HS-5 (cell line): Measurements from ENCODE around the gene RASL11A.
"Not testable (repeated sequence)": the region's sequence is repeated elsewhere in the genome, so short reads cannot be mapped to it uniquely, and the experiment has no call there.

Experiments used
- DNase-seq: peaks from one replicate; pipeline ENCODE4 v3.0.0-alpha.2; 2012; ENCODE audit warnings: low read depth

RASL11A gene

DNA sequence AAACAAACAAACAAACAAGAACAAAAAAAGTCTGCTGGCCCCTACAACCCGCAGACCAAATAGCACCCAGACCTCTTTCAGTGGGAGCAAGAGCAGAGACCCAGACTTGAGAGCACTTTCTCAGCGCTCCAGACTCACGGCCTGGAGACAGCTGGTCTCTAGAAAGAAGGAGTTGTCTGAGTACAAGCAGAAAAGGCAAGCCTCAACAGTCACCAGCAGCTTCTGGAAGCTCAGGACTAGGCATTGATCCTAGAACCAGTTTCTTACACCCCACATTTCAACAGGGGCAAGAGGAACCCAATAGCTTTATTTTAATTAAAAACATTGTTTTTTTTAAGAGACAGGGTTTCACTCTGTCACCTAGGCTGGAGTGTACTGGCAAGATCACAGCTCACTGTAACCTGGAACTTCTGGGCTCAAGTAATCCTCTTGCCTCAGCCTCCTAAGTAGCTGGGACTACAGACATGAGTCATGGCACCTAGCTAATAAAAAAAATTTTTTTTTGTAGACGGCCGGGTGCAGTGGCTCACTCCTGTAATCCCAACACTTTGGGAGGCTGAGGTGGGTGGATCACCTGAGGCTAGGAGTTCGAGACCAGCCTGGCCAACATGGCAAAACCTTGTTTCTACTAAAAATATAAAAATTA lies 30.4 kb downstream of the RASL11A start:
- no peak for DNase-seq

DNA sequence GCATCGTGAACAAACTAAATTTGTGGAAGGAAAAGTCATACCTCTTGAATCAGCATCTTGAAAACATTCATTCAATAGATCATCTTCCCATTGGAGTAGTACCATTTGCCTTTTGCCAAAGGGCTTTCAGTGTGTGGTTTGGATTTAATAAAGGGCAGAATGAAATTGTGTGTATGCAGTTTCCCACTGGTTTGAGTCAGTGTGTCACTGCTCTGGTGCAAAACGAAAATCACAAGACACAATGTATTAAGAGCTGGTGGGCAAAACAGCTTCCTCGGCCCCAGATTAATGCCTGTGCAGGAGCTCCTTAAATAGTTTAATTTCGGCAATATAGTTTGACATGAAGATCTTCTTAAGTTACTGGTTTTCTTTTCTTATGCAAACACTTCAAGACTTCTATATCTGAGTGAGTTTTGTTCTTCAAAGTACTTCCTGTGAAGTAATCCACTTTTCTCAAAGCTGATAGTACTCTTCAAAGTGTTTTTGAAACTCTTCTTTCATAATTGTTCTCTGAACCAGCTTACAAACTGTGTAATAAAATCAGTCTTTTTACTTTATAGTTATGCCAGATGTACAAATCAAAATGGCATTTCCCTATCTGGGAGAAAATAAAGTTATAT lies 32.1 kb downstream of the RASL11A start:
- no peak for DNase-seq

DNA sequence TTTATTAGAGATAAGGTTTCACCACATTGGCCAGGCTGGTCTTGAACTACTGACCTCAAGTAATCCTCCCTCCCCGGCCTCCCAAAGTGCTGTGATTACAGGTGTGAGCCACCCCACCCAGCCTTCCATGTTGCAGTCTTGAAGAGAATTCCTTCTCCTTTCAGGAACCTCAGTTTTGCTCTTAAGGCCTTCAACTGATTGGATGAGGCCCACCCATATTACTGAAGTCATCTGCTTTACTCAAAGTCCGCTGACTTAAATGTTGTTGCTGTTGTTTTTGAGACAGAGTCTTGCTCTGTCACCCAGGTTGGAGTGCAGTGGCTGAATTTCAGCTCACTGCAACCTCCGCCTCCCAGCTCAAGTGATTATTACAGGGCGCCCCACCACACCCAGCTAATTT lies 33.5 kb downstream of the RASL11A start:
- DNase-seq, result no peak

DNA sequence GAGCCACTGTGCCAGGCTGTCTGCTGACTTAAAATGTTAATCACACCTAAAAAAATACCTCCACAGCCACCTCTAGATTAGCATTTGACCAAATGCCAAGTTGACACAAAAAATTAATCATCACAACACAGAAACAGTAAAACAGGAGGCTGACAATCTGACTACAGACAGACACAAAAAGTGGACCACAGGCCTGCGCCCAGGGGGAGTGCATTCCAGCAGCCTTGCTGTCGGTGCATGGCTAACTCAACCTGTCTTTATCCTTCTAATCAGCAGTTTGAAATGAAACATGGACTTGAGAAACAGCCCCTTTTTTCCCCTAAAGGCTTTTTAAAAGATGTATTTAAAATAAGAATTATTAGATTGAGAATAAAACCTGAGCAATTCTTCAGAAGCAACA lies 34.0 kb downstream of the RASL11A start:
- no peak for DNase-seq

DNA sequence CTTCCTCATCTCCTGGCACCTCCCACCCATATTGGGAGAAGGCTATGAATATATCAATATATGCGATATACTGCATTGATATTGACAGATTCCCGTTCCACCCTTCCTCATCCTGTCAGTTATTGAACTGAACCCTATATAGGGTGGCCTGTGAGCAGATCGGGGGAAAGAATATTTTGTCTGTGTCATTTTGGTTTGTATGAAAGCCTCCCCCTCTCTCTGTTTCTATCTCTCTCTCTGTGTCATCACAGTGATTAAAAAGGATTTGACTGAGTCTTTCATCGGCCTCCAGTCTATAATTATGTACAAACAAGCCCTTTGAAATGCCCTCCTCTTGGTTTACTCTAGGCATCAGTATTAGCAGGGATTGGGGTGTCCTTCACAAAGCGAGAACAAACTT lies 35.7 kb downstream of the RASL11A start:
- no peak for DNase-seq

DNA sequence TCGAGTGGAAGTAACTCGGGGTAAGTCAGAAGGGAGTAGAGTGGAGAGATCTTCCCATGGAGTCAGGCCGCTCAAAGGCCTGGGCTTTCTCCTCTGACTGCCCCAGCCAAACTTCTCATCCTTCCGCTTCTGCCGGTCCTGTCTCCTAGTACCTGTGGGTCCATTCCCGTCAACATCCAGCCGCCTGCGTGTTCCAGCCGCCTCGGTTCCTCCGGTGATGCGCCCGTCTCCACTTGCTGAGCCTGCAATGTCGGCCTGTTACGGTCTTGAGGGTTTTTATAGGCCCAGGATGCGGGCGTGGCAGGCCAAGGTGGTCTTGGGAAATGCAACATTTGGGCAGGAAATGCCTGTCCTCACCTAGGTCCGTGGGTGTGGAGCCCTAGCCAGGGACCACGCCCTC lies 38.3 kb downstream of the RASL11A start:
- DNase-seq, result no peak

DNA sequence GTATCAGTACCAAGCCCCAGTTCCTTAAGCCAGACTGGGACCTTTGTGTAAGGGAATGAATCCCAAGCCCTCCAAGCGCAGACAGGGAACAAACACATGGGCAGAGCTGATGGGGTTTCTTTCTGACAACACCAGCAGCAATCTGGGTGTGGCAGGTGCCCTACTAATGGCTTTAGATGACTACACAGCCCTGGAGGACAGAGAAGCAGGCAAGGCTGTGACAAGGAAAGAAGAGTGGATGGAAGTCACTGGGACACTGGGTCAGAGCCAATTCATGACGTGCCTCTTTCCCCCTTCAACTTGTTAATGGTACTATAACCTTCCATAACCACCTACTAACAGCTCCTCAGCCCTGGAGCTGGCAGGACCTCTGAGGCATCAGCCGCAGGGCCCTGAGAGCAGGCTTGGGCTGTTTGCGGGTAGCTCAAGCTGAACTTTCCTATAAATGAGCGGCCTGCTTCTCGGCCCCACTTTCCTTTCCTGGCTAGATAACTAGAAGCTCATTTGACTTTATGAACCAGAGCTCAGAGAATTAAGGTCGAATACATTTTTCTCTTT lies 38.9 kb downstream of the RASL11A start:
- DNase-seq, result no peak

DNA sequence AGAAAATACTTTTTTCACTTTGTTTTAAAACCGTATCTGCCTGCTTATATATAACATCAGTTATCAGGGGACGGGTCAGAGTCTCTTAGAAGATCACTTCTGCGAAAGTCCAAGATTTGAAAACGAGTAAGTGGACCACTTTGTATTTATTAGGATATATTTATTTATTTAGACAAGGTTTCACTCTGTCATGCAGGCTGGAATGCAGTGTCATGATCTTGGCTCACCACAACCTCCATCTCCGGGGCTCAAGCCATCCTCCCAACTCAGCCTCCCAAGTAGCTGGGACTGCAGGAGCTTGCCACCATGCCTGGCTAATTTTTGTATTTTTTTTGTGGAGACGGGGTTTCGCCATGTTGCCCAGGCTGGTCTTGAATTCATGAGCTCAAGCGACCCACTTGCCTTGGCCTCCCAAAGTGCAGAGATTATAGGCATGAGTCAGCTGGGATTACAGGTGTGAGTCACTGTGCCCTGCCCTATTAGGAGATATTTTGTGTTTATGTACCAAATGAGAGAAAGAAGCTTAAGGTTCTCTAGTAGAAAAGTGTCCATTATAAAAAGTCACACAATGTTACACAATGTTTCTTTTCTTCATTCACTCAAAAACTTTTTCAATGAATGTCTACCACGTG lies 39.5 kb downstream of the RASL11A start:
- DNase-seq, result peak; percentile 2

DNA sequence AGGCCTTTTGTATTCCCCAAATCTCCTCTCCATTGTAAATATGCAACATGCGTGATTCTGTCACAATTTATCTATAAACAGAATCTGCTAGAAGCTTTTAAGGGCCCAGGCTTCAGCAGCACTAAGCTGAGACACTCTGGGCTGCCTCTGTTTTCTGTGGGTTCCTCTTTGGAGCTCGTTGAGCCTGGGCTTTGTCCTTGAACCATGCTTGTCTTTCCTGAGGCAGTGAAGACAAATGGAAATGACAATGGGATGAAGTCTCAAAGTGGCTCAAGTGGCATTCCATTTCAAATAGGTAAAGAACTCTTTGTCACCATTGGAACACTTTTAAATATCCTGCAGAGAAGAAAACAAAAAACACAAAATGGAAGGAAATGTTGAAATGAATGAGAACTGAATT lies 40.3 kb downstream of the RASL11A start:
- DNase-seq, result no peak

DNA sequence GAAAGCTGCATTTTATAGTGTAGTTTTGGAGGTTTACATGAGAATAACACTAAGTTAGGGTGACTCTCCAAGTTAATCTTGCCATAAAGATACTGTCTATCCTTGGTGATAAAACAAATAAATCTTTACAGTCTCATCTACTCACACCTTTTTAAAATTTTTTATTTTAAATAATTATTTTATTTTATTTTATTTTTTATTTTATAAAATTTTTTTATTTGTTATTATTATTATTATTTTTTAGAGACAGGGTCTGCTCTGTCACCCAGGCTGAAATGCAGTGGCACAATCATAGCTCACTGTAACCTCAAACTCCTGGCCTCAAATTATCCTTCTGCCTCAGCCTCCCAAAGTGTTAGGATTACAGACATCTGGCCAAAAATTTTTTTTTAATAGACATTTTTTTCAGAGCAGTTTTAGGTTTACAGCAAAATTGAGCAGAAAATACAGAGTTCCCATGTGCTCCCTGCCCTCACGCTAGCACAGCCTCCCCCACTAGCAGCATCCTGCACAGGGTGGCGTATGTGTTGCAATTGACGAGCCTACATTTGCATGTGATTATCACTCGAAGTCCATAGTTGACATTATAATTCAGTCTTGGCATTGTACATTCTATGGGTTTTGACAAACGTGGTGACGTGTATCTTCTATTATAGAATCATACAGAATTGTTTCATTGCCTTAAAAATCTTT lies 41.0 kb downstream of the RASL11A start:
- DNase-seq, result no peak

DNA sequence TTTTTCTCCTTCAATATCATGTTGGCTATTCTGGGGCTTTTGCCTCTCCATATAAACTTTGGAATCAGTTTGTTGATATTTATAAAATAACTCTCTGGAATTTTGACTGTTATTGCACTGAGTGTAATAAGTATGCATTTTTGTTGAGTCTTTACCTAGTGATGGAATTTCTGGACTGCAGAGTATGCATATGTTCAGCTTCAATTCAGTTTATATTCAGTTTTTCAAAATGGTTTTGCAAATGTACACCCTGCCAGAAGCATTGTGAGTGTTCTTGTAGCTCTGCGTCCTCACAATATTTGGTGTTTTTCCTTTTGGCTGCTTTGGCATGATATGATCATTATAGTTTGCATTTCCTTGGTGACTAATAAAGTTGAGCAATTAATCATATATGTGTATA lies 43.1 kb downstream of the RASL11A start:
- DNase-seq, result no peak

DNA sequence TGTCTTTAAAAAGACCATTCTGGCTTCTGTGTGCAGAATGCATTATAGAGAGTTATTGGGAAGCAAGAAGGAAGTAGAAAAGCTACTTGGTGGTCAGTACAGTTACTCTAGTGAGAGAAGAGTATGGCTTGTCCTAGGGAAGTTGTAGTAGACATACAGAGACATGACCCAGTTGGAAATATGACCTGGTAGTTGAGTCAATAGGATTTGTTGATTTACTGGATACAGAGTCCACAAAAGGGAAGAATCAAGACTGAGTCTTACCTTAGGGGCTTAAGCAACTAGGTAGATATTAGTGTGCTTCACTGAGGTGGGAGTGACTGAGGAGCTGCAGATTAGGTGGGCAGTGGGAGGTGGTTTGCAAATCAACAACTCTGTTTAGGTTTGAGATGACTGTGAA lies 48.8 kb downstream of the RASL11A start:
- DNase-seq, result no peak

DNA sequence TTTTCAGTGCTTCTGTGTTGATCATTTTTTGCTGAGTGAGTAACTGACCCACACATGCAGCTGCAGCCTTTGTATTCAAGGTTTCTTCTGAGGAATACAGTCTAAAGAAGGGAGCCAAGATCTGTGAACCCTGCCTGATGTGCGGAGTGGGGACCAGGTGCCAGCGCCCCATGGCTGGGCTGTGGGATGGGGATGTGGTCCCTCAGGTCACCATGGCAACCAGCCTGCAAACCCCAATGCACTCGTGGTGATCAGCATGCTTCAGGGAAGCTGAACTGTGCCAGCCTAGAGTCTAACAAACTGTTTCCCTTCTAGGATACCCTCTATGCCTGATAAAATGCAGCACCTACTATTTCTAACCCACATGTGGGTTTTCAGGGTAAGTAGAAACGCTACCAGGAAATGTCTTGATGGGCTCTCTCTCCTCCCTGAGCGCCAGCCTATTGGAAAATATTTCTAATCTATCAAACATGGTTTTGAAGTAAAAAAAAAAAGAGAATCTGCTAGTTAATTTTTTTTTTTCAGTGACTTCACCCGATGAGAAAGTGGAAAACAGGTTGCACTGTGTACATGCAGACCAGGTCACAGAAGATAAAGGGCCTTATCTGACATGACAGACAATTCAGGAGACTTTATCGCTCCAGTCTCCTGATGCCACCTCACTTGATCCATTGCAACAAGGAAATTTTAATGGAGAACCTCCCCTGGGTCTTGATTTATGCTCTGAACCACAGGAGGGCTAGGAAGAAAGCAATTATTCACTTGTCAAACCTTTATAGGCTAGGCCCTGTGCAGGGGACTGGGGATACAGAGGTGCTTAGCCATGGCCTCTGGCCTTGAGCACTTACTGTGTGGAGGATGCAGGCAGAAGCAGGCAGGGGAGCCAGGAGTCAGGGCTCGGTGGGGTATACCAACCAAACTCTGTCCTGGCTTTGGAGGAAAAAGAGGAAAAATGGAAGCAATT lies 51.1 kb downstream of the RASL11A start:
- no peak for DNase-seq

DNA sequence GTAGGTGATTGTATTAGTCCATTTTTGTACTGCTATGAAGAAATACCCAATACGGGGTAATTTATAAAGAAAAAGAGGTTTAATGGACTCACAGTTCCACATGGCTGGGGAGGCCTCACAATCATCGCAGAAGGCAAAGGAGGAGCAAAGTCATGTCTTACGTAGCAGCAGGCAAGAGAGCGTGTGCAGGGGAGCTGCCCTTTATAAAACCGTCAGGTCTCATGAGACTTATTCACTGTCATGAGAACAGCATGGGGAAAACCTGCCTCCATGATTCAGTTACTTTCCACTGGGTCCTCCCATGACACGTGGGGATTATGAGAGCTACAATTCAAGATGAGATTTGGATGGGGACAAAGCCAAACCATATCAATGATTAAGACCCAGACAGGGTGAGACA lies 51.8 kb downstream of the RASL11A start:
- not testable (repeated sequence) for DNase-seq
